KG1 (cell line): Measurements from ENCODE around the gene ANTXRL.
"Not testable (repeated sequence)": the region's sequence is repeated elsewhere in the genome, so short reads cannot be mapped to it uniquely, and the experiment has no call there.

Experiments
- DNase-seq: peaks from one replicate; lab custom pipeline; 2025; lab: John Stamatoyannopoulos, UW

ANTXRL gene

GRCh38 chr10:46286991-46287693 lies at the start of gene ANTXRL:
Gene ANTXRL, plus strand, starts transcription at chr10:46286997. Its CDS starts 266 bp downstream, at chr10:46287263.
- no peak for DNase-seq

- DNase-seq: no peak
These were observed 48.8 kb upstream of the ANTXRL start for GRCh38 chr10:46237815-46238510.

GRCh38 chr10:46239247-46239646 lies 47.5 kb upstream of the ANTXRL start:
- DNase-seq: no peak

GRCh38 chr10:46239993-46240683 lies 46.7 kb upstream of the ANTXRL start:
- no peak for DNase-seq

GRCh38 chr10:46240684-46241565 lies 45.9 kb upstream of the ANTXRL start:
- no peak for DNase-seq

- DNase-seq: no peak
These were observed 41.4 kb upstream of the ANTXRL start for GRCh38 chr10:46245381-46245900.

GRCh38 chr10:46246400-46247180 lies 40.2 kb upstream of the ANTXRL start:
- DNase-seq: not testable (repeated sequence)

- DNase-seq: no peak
These were observed 39.7 kb upstream of the ANTXRL start for GRCh38 chr10:46247181-46247475.

- DNase-seq: no peak
These were observed 38.8 kb upstream of the ANTXRL start for GRCh38 chr10:46247808-46248569.

- no peak for DNase-seq
These were observed 38.1 kb upstream of the ANTXRL start for GRCh38 chr10:46248651-46249146.

GRCh38 chr10:46249617-46250344 lies 37.0 kb upstream of the ANTXRL start:
- DNase-seq: not testable (repeated sequence)

GRCh38 chr10:46250481-46250880 lies 36.3 kb upstream of the ANTXRL start:
- no peak for DNase-seq

GRCh38 chr10:46250898-46251856 lies 35.6 kb upstream of the ANTXRL start:
- no peak for DNase-seq

GRCh38 chr10:46251857-46252847 lies 34.6 kb upstream of the ANTXRL start:
- no peak for DNase-seq

- no peak for DNase-seq
These were observed 33.5 kb upstream of the ANTXRL start for GRCh38 chr10:46253076-46254006.

GRCh38 chr10:46254007-46254383 lies 32.8 kb upstream of the ANTXRL start:
- no peak for DNase-seq
